Sigmoid colon (tissue), 4 donors: ENCODE data around the gene LRRC46.

Experiments used
- CTCF ChIP-seq, 4 experiments: fragments of 450-650 bp in 3 of 4; fragments of 200-600 bp in 1 of 4; IDR thresholded peaks; one replicate each; pipeline ENCODE4 v1.5.1; 2016 to 2019; ENCODE audit warnings: antibody characterized with exemption in 4 of 4, mild to moderate bottlenecking in 3 of 4, moderate library complexity in 2 of 4
- EP300 ChIP-seq, 4 donors: sonication (generic); formaldehyde crosslinking; IDR thresholded peaks; one replicate each; pipeline ENCODE4 v1.6.1; 2017; ENCODE audit warnings: antibody characterized with exemption in 4 of 4
- POLR2A ChIP-seq, 2 donors: fragments of 450-650 bp; IDR thresholded peaks; one replicate each; pipeline ENCODE4 v1.6.1; 2016; ENCODE audit warnings: antibody characterized with exemption in 2 of 2, mild to moderate bottlenecking in 2 of 2, moderate library complexity in 2 of 2
- POLR2AphosphoS5 ChIP-seq, 4 donors: sonication (generic); formaldehyde crosslinking; IDR thresholded peaks; one replicate each; pipeline ENCODE4 v1.6.1; 2017; ENCODE audit warnings: antibody characterized with exemption in 4 of 4

DNA sequence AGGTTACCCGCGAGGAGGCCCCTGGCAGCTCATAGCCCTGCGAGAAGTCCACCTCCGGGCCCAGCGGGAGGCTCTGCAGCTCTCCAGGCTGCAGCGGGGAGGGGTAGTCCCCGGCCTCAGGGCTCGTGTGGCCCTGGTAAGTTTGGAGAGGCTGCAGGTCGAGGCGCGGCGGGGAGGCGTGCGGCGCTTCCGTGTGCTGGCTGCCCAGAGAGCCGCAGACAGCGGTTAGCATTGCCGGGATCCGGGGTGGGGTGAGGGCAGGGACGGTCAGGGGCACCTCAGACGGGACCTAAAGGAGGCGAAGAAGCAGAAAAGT, 16.7 kb downstream of the LRRC46 start:
- no peak for TF ChIP-seq CTCF (IDR thresholded peaks at IDR 0.05)
- TF ChIP-seq EP300 (IDR thresholded peaks at IDR 0.05): no peak
- no peak for TF ChIP-seq POLR2A (IDR thresholded peaks at IDR 0.05)
- no peak for TF ChIP-seq POLR2AphosphoS5 (IDR thresholded peaks at IDR 0.05)
